ENCODE measurements around the gene ADAM15. TPM values are rescaled to one million over a fixed set of nuclear protein-coding genes. Genes with fewer than 3 reads are reported as not detected.

ADAM15 gene
- total RNA-seq, 3 donors from 2014 or later: 97.8 to 155 (median 109) TPM

DNA sequence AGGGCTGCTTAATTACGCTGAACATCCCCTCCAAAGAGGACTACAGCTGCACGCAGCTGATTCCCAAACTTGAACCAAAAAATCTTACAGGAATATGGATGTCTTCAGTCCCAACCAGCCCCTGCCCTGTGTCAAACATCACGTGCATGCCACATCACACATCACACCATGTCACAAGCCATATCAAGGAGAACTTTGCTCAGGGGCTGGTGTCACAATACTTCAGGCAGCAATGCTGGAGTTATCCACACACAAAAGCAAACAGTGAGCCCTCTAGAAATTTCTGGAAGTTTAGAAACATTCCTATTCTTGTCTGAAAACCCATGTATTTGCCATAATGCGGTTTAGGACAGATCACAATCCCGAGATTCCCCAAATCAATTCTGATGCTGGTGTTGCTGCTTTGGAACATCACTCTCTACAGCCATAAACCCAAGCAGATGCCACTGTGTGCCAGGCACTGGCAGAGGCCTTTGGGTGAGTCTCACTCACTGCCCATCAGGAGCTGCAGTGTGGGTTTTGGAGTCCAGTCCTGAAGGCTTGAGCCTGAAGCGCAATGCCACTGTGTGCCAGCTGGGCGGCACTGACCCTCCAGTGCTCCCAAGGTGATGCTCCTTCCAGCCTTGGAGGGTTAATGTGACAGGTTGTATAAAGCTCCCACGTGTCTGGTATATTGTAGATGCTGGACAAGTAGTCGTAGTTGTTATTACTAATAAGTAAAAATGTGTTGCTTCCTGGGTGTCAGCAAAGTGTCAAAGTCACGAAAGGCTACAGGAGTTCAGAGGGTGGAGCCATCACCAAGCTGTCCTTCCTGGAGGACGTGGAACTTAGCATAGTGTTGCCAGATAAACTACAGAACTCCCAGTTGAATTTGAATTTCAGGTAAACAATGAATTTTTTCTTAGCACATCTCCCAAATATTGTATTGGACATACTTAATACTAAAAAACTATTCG lies 56.5 kb downstream of the ADAM15 start:
- Histone ChIP-seq H3K36me3 (no peaks in the 10 kb centered on the region), H3K27ac (no peak overlapping the region), H3K27me3 (no peaks in the 10 kb centered on the region), H3K4me3 (no peak overlapping the region), H3K4me1 (no peaks in the 10 kb centered on the region), H3K9me3 (no peaks in the 10 kb centered on the region)
- DNase-seq (ENCODE audit: low spot score in 2 of 2): no peak
- intact Hi-C loops (cut with DNase I; ENCODE audit: low total_unique reads): no loop called here
- no peak for TF ChIP-seq POLR2A (IDR thresholded peaks at IDR 0.05)
- TF ChIP-seq, protein P1, sequence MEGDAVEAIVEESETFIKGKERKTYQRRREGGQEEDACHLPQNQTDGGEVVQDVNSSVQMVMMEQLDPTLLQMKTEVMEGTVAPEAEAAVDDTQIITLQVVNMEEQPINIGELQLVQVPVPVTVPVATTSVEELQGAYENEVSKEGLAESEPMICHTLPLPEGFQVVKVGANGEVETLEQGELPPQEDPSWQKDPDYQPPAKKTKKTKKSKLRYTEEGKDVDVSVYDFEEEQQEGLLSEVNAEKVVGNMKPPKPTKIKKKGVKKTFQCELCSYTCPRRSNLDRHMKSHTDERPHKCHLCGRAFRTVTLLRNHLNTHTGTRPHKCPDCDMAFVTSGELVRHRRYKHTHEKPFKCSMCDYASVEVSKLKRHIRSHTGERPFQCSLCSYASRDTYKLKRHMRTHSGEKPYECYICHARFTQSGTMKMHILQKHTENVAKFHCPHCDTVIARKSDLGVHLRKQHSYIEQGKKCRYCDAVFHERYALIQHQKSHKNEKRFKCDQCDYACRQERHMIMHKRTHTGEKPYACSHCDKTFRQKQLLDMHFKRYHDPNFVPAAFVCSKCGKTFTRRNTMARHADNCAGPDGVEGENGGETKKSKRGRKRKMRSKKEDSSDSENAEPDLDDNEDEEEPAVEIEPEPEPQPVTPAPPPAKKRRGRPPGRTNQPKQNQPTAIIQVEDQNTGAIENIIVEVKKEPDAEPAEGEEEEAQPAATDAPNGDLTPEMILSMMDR (IDR thresholded peaks at IDR 0.05): no peak
- TF ChIP-seq POLR2AphosphoS5 (IDR thresholded peaks at IDR 0.05): no peak

DNA sequence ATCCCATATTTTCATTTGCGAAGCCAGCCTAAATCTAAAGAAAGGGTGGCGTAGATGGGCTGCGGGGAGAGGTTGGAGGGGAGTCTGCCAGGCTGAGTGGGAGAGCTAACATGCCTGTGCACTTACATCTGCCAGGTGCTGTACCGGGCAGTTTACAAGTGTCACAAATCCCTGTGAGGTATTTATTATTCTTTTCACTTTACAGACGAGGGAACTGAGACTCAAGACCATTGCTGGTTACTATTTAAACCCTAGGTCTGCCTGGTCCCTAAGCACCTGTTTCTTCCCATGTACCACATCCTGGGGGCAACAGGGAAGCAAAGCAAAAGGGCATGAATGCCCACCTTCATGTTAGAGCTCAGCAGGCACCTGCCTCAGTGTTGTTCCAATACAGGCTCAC lies 57.2 kb downstream of the ADAM15 start:
- intact Hi-C loops (cut with DNase I; ENCODE audit: low total_unique reads): no loop called here
- H3K36me3 ChIP-seq: no peaks in the 10 kb centered on the region
- DNase-seq (ENCODE audit: low spot score in 2 of 2): no peak
- no peaks in the 10 kb centered on the region for H3K27me3 ChIP-seq
- TF ChIP-seq, protein P1 (IDR thresholded peaks at IDR 0.05): no peak
- TF ChIP-seq POLR2AphosphoS5 (IDR thresholded peaks at IDR 0.05): no peak
- no peak overlapping the region for H3K27ac ChIP-seq
- no peaks in the 10 kb centered on the region for H3K4me1 ChIP-seq
- no peak overlapping the region for H3K4me3 ChIP-seq
- H3K9me3 ChIP-seq: no peaks in the 10 kb centered on the region

DNA sequence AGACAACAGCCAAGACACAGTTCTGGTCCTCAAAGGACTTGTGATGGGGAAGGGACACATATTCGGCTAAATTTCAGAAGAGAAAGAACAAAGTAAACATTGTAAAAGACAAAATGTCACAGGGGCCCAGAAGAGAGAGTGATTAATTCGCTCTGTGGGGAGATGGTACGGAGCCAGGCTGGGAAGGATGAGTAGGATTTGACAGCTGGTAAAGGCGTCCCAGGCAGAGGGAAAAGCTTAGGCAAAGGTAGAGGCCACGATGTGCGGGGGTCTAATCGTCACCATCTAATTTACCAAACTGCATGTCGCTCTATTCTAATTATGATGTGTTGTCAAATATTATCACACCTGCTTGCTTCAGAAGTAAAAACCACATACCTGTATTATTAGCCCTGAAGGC lies 59.3 kb downstream of the ADAM15 start:
- intact Hi-C loops (cut with DNase I; ENCODE audit: low total_unique reads): no loop called here
- Histone ChIP-seq H3K36me3 (no peaks in the 10 kb centered on the region), H3K4me1 (no peaks in the 10 kb centered on the region), H3K27me3 (no peaks in the 10 kb centered on the region), H3K9me3 (no peaks in the 10 kb centered on the region), H3K4me3 (no peak overlapping the region), H3K27ac (no peak overlapping the region)
- TF ChIP-seq POLR2A (IDR thresholded peaks at IDR 0.05): no peak
- TF ChIP-seq, protein P1 (IDR thresholded peaks at IDR 0.05): no peak
- no peak for TF ChIP-seq POLR2AphosphoS5 (IDR thresholded peaks at IDR 0.05)
- DNase-seq (ENCODE audit: low spot score in 2 of 2): no peak

DNA sequence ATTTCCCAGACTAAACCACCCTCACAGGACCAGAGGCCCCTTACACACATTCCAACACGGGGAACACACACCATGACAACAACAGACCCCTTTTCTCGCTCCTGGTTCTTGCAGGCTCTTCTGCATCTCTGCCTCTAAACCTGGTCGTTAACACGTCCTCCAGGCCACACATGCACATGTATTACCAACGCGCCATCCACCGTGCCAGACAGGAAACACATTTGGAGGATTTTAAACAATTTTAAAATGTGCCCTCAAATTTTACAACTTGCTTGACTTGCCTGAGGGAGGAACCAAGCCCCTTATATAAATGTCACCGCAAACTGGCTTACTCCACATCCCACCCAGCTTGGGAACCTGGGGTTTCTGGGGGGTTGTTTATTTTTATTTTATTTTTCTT lies 59.7 kb downstream of the ADAM15 start:
- H3K9me3 ChIP-seq: no peaks in the 10 kb centered on the region
- no peak overlapping the region for H3K27ac ChIP-seq
- no peaks in the 10 kb centered on the region for H3K36me3 ChIP-seq
- DNase-seq (ENCODE audit: low spot score in 2 of 2): no peak
- H3K4me1 ChIP-seq: no peaks in the 10 kb centered on the region
- intact Hi-C loops (cut with DNase I; ENCODE audit: low total_unique reads): no loop called here
- TF ChIP-seq, protein P1 (IDR thresholded peaks at IDR 0.05): no peak
- TF ChIP-seq POLR2AphosphoS5 (IDR thresholded peaks at IDR 0.05) (no peak), POLR2A (IDR thresholded peaks at IDR 0.05) (no peak)
- H3K27me3 ChIP-seq: no peaks in the 10 kb centered on the region
- no peak overlapping the region for H3K4me3 ChIP-seq

Other genes starting within 250 kb of the ADAM15 start
- gene KCNN3, start 181.0 kb upstream of the ADAM15 start, total RNA-seq: 1 to 10 TPM in 2 of 3 donors, under 1 TPM in 1; 0.96 to 1.6 (median 1.0) TPM
- 10 to 100 TPM; 15.0 to 16.7 (median 16.4) TPM for gene PMVK, start 114.6 kb upstream of the ADAM15 start, total RNA-seq
- gene PBXIP1, start 95.2 kb upstream of the ADAM15 start, total RNA-seq: 100 to 1,000 TPM in 2 of 3 donors, 10 to 100 TPM in 1; 79.3 to 156 (median 105) TPM
- gene PYGO2, start 89.5 kb upstream of the ADAM15 start, total RNA-seq: 10 to 100 TPM; 14.6 to 26.2 (median 20.3) TPM
- gene SHC1, start 80.6 kb upstream of the ADAM15 start, total RNA-seq: 100 to 1,000 TPM in 2 of 3 donors, 10 to 100 TPM in 1; 94.4 to 177 (median 134) TPM
- 100 to 1,000 TPM in 1 of 3 donors, 10 to 100 TPM in 2; 44.6 to 104 (median 47.3) TPM for gene CKS1B, start 76.6 kb upstream of the ADAM15 start, total RNA-seq
- 10 to 100 TPM; 27.0 to 42.7 (median 39.3) TPM for gene FLAD1, start 68.0 kb upstream of the ADAM15 start, total RNA-seq
- not detected for gene LENEP, start 57.7 kb upstream of the ADAM15 start, total RNA-seq
- 10 to 100 TPM; 45.6 to 82.5 (median 53.4) TPM for gene ZBTB7B, start 48.5 kb upstream of the ADAM15 start, total RNA-seq
- gene DCST2, start 17.5 kb upstream of the ADAM15 start, total RNA-seq: 1 to 10 TPM in 2 of 3 donors, under 1 TPM in 1; 0.48 to 4.4 (median 3.3) TPM
- gene DCST1, start 17.5 kb upstream of the ADAM15 start, total RNA-seq: under 1 TPM; 0.16 to 0.66 (median 0.44) TPM
- gene EFNA4, start 12.4 kb downstream of the ADAM15 start, total RNA-seq: 10 to 100 TPM in 2 of 3 donors, 1 to 10 TPM in 1; 4.8 to 26.6 (median 23.9) TPM
- gene EFNA3, start 27.5 kb downstream of the ADAM15 start, total RNA-seq: 1 to 10 TPM; 1.6 to 7.2 (median 6.6) TPM
- 100 to 1,000 TPM in 2 of 3 donors, 10 to 100 TPM in 1; 18.7 to 163 (median 120) TPM for gene EFNA1, start 76.6 kb downstream of the ADAM15 start, total RNA-seq
- 10 to 100 TPM; 25.0 to 32.4 (median 28.5) TPM for gene SLC50A1, start 84.5 kb downstream of the ADAM15 start, total RNA-seq
- gene DPM3, start 89.2 kb downstream of the ADAM15 start, total RNA-seq: 10 to 100 TPM; 53.7 to 69.4 (median 68.2) TPM
- 100 to 1,000 TPM; 104 to 147 (median 131) TPM for gene KRTCAP2, start 122.0 kb downstream of the ADAM15 start, total RNA-seq
- 1 to 10 TPM in 1 of 3 donors, under 1 TPM in 1, not detected in 1; 0.98 to 1.5 TPM for gene TRIM46, start 122.5 kb downstream of the ADAM15 start, total RNA-seq
- 10 to 100 TPM; 17.3 to 27.5 (median 25.9) TPM for gene THBS3, start 156.6 kb downstream of the ADAM15 start, total RNA-seq
- 10 to 100 TPM; 41.1 to 50.8 (median 44.8) TPM for gene MTX1, start 157.4 kb downstream of the ADAM15 start, total RNA-seq
- 10 to 100 TPM in 2 of 3 donors, 1 to 10 TPM in 1; 8.2 to 12.1 (median 10.2) TPM for gene ENTREP3, start 204.2 kb downstream of the ADAM15 start, total RNA-seq
- gene SCAMP3, start 211.0 kb downstream of the ADAM15 start, total RNA-seq: 10 to 100 TPM; 64.9 to 72.0 (median 68.3) TPM
- gene CLK2, start 222.2 kb downstream of the ADAM15 start, total RNA-seq: 10 to 100 TPM; 29.1 to 53.4 (median 48.7) TPM
- 1 to 10 TPM; 1.3 to 2.3 (median 2.3) TPM for gene HCN3, start 226.1 kb downstream of the ADAM15 start, total RNA-seq

Measured in breast epithelium (tissue), 4 donors.